Osteocyte (in vitro differentiated cells): ENCODE measurements around the gene ZDHHC17. TPM values are rescaled to one million over a fixed set of nuclear protein-coding genes. Genes with fewer than 3 reads are reported as not detected.
A peak's percentile ranks its signal among the peaks of the same experiment; 100 is the strongest.

Experiments
- DNase-seq: peaks from one replicate; pipeline ENCODE4 v3.0.0; 2021; ENCODE audit warnings: mixed read lengths; ENCODE audit not compliant: unreplicated experiment; ENCODE audit errors: extremely low spot score
- H3K27ac Mint-ChIP-seq: one replicate; pipeline ENCODE4 v1.8.0; 2021; ENCODE audit warnings: mild to moderate bottlenecking, mixed read lengths; ENCODE audit not compliant: unreplicated experiment
- H3K27me3 Mint-ChIP-seq: one replicate; pipeline ENCODE4 v1.8.0; 2021; ENCODE audit warnings: mixed read lengths; ENCODE audit not compliant: unreplicated experiment
- H3K36me3 Mint-ChIP-seq: one replicate; pipeline ENCODE4 v1.8.0; 2021; ENCODE audit warnings: mixed read lengths; ENCODE audit not compliant: unreplicated experiment
- H3K4me1 Mint-ChIP-seq: one replicate; pipeline ENCODE4 v1.8.0; 2021; ENCODE audit warnings: mixed read lengths; ENCODE audit not compliant: unreplicated experiment
- H3K4me3 Mint-ChIP-seq: one replicate; pipeline ENCODE4 v1.8.0; 2021; ENCODE audit warnings: mild to moderate bottlenecking, moderate library complexity, mixed read lengths; ENCODE audit not compliant: unreplicated experiment
- H3K9me3 Mint-ChIP-seq: one replicate; pipeline ENCODE4 v1.8.0; 2021; ENCODE audit warnings: mixed read lengths; ENCODE audit not compliant: unreplicated experiment
- CTCF ChIP-seq: fragments of 200-600 bp; sonication (generic); IDR thresholded peaks from 2 replicates; pipeline ENCODE4 v1.5.0; 2021; ENCODE audit warnings: antibody characterized with exemption, mild to moderate bottlenecking, moderate library complexity
- total RNA-seq: library from RNA; stranded (reverse); gene quantifications from 2 replicates; pipeline ENCODE4 v1.2.1, GENCODE V29; 2021

ZDHHC17 gene
- total RNA-seq, 1 donor from 2014 or later = 44.3 TPM

- Mint-ChIP-seq H3K27me3 (no peaks in the 10 kb centered on the region), H3K4me3 (no peak overlapping the region), H3K27ac (no peak overlapping the region), H3K9me3 (no peaks in the 10 kb centered on the region), H3K4me1 (peaks cover 71% of the 10 kb centered on the region), H3K36me3 (no peaks in the 10 kb centered on the region)
- DNase-seq = no peak
- TF ChIP-seq CTCF = no peak
Observed at GRCh38 chr12:76781321-76781720, 17.4 kb downstream of the ZDHHC17 start.

- Mint-ChIP-seq H3K36me3 (peaks cover 4% of the 10 kb centered on the region), H3K27ac (no peak overlapping the region), H3K4me1 (peaks cover 69% of the 10 kb centered on the region), H3K4me3 (no peak overlapping the region), H3K9me3 (peaks cover 2% of the 10 kb centered on the region), H3K27me3 (no peaks in the 10 kb centered on the region)
- TF ChIP-seq CTCF = no peak
- DNase-seq = no peak
Observed at GRCh38 chr12:76782526-76782925, 18.6 kb downstream of the ZDHHC17 start.

- no peak overlapping the region for H3K4me3 Mint-ChIP-seq
- TF ChIP-seq CTCF = no peak
- peaks cover 3% of the 10 kb centered on the region for H3K9me3 Mint-ChIP-seq
- H3K36me3 Mint-ChIP-seq = peaks cover 4% of the 10 kb centered on the region
- peaks cover 52% of the 10 kb centered on the region for H3K4me1 Mint-ChIP-seq
- H3K27ac Mint-ChIP-seq = peak overlapping the region; percentile 42
- no peaks in the 10 kb centered on the region for H3K27me3 Mint-ChIP-seq
- no peak for DNase-seq
Observed at GRCh38 chr12:76784600-76785051, 20.7 kb downstream of the ZDHHC17 start.

GRCh38 chr12:76785407-76785806 lies 21.5 kb downstream of the ZDHHC17 start:
- peaks cover 45% of the 10 kb centered on the region for H3K4me1 Mint-ChIP-seq
- no peak for TF ChIP-seq CTCF
- no peak overlapping the region for H3K27ac Mint-ChIP-seq
- H3K36me3 Mint-ChIP-seq = peaks cover 4% of the 10 kb centered on the region
- H3K4me3 Mint-ChIP-seq = no peak overlapping the region
- no peak for DNase-seq
- no peaks in the 10 kb centered on the region for H3K27me3 Mint-ChIP-seq
- H3K9me3 Mint-ChIP-seq = peaks cover 3% of the 10 kb centered on the region

GRCh38 chr12:76786986-76787385 lies 23.1 kb downstream of the ZDHHC17 start:
- no peak for DNase-seq
- H3K27ac Mint-ChIP-seq = no peak overlapping the region
- H3K36me3 Mint-ChIP-seq = peaks cover 4% of the 10 kb centered on the region
- H3K9me3 Mint-ChIP-seq = peaks cover 3% of the 10 kb centered on the region
- no peak overlapping the region for H3K4me3 Mint-ChIP-seq
- peaks cover 34% of the 10 kb centered on the region for H3K4me1 Mint-ChIP-seq
- no peak for TF ChIP-seq CTCF
- no peaks in the 10 kb centered on the region for H3K27me3 Mint-ChIP-seq
